Activated gamma-delta T cell (primary cell): ENCODE data around the gene ABCG2.
"Not testable (repeated sequence)": the region's sequence is repeated elsewhere in the genome, so short reads cannot be mapped to it uniquely, and the experiment has no call there.

Experiments
- DNase-seq: peaks from one replicate; lab custom pipeline; 2025; lab: John Stamatoyannopoulos, UW

Gene ABCG2

DNA sequence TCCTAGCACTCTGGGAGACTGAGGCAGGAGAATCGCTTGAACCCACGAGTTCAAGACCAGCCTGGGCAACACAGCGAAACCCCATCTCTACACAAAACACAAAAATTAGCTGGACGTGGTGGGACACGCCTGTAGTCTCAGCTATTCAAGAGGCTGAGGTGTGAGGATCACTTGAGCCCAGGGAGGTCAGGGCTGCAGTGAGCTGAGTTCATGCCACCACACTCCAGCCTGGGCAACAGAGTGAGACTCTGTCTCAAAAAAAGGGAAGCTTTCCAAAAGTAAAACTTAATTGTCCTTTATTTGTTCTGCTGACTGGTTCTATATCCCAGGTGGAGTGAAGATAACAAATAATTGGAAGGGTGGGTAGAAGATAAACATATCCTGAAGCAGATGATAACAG, 45.6 kb downstream of the ABCG2 start:
- no peak for DNase-seq

DNA sequence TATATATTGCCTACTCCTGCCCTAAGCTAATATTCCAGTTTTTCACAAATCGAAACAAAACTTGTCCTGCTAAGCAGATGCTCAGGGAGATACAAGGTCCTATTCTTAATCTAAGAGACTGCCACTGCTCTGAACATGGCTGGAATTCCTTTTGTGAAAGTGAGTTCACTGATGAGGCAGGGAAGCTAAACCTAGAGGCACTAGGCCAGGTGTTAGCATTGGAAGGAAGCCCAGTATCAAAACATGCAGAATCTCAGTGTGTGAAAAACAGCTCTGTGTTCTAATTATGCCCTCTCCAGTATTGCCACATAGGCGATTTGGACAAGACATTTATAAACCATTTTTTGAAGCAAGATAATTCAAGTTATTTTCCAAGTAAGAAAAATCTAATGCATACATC, 47.6 kb downstream of the ABCG2 start:
- no peak for DNase-seq

DNA sequence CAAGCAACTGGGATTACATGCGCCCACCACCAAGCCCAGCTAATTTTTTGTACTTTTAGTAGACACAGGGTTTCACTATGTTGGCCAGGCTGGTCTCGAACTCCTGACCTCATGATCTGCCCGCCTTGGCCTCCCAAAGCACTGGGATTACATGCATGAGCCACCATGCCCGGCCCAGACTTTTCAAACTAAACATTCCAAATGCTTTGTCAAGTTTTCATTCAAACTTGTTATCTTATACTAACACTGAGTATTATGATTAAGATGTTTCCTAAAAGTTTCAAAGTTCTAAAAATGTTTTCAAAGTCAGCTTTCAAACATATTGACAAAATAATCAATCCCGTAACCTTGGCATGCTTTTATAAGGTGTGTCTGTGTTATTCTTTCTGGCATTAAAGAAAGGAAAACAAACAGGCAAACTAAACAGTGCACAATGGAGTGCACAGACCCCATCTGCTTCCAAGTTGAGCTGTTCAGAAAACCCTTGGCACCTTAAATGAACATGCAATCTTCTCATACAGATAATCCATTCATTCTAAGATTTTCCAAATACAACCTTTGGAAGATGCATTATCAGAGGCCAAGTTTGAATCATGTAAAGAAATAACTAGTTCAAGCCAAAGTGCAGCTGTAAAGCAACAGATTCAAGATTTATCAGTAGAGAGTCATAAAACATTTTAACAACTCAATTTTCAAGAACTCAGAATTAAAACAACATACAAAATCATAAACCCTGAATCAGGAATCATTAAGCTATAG, 49.1 kb downstream of the ABCG2 start:
- DNase-seq = no peak

DNA sequence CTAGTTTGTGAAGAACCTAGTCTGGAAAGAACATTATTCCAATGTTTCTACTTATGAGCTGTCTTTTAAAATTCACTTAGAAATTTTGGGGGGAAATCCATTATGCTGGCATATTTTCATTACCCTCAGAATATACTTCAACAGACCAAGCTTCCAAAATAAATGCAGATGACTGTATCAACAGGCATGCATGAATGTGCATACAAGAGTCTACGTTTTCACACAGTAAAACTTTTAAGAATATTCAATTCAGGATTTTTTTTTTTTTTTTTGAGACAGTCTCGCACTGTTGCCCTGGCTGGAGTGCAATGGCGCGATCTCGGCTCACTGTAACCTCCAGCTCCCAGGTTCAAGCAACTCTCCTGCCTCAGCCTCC, 49.7 kb downstream of the ABCG2 start:
- DNase-seq = no peak

DNA sequence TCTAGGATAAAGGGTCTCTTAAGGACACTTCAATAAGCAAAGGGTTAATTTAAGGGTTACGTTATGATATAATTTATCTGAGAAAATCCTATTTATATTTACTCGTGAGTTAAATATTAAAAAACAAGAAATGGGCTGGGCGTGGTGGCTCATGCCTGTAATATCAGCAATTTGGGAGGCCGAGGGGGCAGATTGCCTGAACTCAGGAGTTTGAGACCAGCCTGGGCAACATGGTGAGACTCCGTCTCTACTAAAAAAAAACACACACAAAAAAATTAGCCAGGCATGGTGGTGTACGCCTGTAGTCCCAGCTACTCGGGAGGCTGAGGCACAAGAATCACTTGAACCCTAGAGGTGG, 50.4 kb downstream of the ABCG2 start:
- not testable (repeated sequence) for DNase-seq

DNA sequence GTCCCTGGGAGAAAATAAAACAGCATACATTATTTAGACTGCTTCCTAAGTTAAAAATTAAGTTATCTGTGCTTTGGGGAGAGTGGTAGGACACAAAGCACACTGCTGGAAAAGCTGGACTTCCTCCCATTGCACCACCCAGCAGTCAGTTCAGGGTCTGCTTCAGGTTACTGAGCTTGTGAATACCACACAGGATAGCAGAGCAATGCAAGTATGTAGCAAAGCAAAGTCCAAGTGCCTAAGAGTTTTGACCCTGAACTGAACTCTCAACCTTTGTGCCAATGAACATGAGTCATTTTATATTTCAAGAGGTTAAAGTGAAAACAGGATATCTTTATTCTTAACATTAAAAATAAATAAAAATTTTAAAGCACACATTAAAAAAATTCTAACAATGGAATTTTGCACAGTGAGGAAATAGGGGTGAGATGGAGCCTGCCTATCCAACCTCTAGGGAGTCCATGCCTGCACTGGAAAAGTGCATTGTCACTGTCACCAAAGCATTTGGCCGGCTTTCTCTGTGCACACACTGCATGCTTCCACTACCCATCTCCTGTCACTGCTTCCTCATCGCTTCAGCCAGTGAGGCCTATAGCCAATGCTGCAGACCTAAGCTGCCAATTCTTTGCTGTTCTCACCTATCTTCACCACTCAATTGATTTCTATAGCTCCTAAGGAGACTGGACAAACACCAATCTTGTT, 50.9 kb downstream of the ABCG2 start:
- DNase-seq = no peak

DNA sequence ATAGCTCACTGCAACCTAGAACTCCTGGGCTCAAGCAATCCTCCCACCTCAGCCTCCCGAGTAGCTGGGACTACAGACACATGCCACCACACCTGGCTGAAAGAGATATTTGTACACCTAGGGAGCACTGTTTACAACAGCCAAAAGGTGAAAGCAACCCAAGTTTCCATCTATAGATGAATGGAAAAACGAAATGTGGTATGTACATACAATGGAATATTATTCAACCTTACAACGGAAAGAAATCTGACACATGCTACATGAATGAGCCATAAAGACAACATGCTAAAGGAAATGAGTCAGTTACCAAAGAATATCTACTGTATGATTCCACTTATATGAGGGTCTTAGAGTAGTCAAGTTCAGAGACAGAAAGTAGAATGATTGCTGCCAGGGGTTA, 52.2 kb downstream of the ABCG2 start:
- DNase-seq = no peak

DNA sequence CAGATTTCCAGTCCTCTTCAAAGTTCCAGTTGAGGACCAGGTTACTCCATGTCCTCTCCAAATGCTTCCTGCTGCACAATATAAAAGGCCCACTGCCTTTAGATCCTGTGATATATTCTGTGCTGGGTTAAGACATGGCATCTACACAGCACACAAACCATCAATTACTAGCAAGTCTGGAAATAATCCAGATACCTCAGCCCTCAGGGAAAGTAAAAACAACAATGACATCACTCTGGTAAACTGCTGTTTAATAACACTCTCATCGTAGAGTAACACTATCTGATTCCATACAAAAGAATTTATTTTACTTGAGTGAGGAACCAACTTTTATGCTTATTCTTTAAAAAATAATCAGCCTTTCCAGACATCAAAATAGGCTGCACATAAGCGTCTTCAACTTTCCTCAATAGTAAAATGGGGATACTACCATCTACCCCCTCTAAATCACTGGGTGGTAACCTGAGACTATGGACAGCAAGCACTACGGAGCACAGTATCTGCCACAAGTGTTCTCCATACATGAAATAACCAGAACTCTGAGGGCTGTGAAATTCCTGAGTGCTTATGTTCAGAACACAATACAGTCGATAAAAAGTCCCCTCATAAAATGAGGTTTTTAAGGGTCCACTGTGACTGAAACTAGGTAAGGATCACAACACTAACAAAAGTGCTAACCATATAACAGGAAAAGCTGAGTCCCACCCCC, 53.4 kb downstream of the ABCG2 start:
- DNase-seq = no peak

DNA sequence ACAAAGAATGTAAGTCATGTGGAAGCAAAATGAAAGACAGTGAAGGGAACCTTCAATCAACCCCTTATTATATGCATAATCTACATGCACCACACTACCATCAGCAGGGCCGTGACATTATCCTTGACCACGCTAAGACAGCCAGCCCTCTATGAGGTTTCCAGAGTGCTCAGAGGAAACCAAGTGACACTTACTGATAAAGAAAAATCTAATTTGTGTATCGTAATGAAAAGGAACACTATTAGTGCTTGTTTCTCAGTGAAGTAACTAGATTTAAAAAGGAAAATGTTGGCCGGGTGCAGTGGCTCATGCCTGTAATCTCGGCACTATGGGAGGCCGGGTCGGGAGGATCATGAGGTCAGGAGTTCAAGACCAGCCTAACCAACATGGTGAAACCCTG, 56.4 kb downstream of the ABCG2 start:
- DNase-seq = no peak

DNA sequence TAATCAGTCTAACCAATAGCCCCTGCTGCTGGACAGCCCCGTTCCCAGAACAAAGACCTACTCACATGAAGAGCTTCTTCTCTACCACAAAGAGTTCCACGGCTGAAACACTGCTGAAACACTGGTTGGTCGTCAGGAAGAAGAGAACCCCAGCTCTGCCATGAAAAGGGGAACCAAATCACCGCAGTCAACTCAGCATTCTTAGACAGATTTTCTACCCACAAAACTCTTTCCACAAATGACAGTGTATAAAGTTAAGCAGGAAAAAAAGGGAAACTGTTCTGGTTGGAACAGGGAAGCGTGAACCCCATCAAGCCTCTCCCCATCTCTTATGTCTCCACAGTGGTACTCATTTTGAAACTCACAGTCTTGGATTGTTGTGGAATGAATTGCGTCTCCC, 57.3 kb downstream of the ABCG2 start:
- no peak for DNase-seq

DNA sequence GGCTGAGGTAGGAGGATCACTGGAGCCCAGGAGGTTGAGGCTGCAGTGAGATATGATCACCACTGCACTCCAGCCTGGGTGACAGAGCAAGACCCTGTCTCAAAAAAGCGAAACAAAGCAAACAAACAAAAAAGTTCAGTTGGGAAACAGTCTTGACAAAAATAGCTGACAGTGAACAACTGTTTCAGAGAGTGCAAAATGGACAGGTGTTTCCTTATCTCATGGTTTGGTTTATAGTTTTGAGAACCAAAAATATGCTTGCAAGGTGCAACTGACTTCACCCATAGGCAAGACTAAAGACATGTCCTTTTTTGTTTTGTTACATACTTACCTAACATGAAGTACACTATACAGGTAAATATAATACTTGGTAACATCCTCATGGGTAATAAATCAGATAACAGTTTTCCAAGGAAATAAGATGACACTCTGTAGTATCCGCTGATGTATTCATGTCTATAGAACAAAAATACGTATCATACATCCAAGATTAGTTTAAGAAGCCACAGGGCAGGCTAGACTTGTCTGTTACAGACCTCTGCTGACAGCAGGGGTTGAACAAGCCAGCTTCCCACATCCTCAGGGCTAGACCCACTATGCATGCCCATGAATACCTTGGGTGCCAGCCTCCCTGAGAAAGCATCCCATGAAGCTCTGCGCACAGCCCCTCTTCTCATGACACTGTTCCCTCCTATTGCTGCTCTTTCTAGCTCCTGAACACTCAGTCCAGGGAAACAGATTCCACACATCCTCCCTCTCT, 59.3 kb downstream of the ABCG2 start:
- no peak for DNase-seq

DNA sequence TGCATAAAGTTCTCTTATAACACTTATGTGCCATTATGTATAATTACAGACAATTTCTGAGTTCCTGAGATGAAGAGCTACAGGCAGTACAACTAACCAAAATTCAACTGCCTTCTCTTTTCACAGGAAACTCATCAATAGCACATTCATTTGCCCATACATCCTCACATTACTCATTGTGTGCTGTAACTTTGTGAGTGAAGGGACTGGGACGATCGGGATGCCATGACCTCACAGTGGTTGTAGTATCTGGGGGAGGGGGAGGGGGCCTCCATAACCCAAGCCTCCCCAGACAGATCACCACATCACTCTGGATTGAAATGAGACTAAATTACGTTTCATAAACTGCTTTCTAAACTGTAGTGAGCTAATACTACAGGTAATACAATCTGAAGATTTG, 60.7 kb downstream of the ABCG2 start:
- DNase-seq = no peak

DNA sequence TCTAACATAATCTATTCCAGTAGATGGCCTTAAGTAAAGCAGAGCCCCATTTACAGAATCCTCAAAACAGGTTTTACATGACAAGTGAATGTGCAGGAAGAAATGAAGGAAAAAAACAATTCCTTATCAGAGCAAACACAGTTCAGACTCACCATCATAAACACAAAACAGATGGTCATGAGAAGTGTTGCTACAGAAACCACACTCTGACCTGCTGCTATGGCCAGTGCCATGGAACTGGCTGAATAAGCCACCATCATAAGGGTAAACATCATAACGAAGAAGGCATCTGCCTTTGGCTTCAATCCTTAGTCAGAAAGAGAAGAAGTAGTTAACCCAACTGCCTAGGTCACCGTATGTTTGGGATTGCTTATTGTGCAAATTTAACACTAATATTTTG, 61.1 kb downstream of the ABCG2 start:
- DNase-seq = no peak

DNA sequence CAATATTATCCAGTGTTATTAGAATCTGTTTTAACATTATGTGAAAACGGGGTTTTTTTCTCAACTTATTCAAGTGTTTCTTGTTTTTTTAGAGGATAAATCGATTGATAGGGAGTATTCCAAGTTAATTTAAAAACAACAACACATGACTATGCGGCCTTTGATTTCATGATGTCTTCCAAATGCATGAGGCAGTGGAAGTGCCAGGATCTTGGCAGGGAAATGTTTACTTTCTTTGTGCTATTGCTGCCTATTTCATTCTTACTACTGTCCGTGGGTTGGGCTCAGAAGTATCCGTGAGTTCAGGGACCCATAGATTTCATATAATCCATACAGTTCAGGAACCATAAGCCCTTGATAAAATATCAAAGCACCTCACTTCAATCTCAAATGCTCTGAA, 64.6 kb downstream of the ABCG2 start:
- no peak for DNase-seq

DNA sequence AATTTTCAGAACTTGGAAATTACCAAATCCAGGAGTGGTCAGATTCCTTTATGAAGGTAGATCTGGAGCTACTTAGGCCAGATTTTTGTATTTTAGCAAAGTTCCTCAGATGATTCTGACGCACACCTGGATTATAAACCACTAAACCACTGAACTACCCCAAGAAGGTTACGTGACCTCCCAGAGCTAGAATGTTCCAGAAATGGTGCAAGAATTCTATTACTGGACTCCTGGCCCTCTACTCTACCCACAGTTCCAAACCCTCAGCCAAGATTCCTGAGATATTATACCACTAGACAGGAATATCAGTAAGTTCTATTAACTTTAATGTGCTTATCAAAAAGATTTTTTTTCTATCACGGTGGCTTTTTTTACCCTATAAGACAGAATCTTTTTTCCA, 67.1 kb downstream of the ABCG2 start:
- no peak for DNase-seq

DNA sequence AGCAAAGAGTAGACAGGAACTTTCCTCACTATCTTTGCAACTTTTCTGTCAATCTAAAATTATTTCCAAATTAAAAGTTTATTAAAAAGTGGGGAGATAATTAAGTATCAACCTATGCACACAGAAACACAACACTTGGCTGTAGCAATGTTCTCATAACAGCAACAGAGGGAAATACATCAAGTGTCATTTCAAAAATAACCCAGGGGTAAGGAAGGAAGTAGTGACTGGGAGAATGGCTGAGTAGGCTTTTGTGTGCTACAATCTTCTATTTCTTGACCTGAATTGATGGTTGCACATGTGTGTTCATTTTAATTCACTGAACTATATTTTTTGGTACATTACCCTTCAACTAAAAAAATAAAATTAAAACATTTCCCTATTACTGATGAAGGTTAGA, 67.5 kb downstream of the ABCG2 start:
- no peak for DNase-seq

DNA sequence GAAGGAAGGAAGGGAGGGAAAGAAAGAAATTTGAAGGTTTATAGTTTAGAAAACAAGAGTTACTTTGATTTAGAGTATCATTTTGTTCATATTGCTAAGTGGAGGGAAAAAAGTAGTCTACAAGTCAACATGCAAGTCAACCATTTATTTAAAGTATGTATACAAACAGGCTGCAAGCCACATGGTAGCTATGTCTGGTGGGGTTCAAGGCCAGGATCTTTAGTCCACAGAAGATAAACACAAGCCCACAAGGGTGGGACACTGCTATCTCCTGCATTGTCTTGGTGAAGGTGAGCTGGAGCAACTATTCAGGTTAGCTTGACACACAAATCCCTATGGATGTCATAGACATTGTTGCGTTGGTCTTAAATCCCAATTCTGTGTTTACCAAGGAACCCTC, 71.4 kb downstream of the ABCG2 start:
- DNase-seq = no peak

DNA sequence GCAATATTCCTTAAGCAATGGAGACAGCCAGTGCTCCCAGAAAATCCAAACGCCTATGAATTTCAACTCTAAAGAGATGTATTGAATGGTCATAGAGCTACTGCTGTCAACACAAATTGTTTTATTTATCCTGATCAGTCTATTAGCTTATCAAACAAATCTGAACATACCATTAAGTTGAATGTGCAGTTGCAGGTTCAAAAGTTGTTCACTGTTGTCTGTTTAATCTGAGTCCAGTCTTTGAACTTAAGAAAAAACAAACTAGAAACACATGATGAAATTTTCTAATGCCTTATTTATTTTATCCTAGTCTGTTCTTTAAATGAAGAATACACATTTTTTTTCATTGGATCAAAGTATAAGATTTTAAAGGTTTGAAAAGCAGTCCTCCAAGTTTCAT, 77.8 kb downstream of the ABCG2 start:
- no peak for DNase-seq

DNA sequence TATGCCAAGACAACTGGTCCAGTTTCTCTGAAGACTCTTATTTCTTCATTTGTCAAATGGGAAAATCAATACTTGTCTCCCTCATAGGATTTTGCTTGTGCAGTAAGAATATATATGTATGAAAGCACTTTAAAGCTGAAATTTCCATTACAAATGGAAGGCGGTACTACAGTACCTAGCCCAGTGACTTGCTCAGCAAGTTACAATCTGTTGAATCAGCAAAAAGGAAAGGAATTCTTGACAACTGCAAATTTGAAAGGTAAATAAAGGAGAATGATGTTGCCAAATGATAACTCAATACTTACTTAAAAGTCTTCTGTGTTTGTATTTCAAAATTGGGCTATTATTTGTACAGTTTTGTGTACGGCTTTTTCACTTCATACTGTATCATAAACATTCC, 79.9 kb downstream of the ABCG2 start:
- no peak for DNase-seq

DNA sequence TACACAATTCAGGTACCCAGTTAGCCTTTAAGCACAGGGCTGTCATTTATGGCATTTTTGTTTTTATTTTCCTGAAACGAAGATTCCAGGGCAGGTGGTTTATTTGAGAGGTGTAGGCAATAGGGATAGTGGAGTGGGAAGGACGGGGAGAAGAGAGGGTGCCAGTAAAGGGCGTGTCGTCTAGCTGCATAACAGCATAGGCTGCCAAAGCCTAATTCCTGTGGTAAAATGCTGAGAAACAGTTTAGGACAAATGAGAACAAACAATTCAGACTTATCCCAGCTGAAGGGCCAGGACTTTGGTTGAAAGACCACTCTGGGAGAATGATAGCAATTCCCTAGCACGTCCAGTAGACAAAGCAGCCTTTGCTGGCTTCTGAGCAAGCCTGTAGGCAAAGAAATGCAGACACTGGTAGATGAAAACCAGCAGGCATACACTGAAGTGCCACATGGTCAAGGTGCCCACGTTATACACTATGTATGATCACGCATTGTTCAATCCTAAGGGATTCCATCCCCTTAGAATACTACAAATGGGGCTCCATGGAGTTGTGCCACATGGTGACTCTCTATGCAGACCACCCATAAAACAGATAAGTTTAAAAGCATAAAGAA, 80.4 kb downstream of the ABCG2 start:
- DNase-seq = no peak

DNA sequence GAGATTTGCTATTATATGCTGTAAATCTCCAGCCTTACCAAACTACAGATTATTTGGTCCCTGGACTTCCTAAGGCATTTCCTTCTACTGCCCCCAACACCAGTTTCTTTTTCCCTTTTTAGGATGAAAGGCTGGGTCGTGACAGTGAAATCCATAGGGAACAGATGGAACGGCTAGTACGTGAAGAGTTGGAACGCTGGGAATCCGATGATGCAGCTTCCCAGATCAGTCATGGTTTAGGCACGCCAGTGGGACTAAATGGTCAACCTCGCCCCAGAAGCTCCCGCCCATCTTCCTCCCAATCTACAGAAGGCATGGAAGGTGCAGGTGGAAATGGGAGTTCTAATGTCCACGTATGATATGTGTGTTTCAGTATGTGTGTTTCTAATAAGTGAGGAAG, 83.1 kb downstream of the ABCG2 start:
- DNase-seq = no peak

DNA sequence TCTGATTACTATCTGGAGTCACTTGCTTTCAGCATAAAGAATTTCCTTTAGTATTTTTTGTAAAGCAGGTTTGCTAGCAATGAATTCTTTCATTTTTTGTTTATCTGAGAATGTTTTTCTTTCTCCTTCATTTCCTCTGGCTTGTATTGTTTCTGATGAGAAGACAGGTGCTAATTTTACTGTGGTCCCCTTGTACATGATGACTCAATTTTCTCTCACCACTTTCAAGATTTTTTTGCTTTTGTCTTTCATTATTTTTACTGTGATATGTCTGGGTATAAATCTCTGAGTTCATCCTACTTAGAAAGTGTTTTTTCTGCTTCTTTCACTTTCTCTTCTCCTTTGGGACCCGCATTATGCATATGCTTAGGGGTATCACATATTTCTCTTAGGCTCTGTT, 88.4 kb downstream of the ABCG2 start:
- DNase-seq = no peak
